IPS-18a (cell line): ENCODE results near the gene FCMR.

ENCODE experiments used
- H3K27ac ChIP-seq: one replicate; pipeline ENCODE4 v1.5.1; 2013; ENCODE audit warnings: low read length
- H3K27me3 ChIP-seq: one replicate; pipeline ENCODE4 v1.6.1; 2013; ENCODE audit warnings: mild to moderate bottlenecking, low read length; ENCODE audit not compliant: control insufficient read depth, insufficient read depth
- H3K36me3 ChIP-seq: one replicate; pipeline ENCODE4 v1.6.1; 2013; ENCODE audit warnings: low read depth, low read length; ENCODE audit not compliant: control insufficient read depth
- H3K4me1 ChIP-seq: one replicate; pipeline ENCODE4 v1.6.1; 2013; ENCODE audit warnings: low read depth, low read length; ENCODE audit not compliant: control insufficient read depth
- H3K4me3 ChIP-seq: one replicate; pipeline ENCODE4 v1.5.1; 2013; ENCODE audit warnings: low read length
- H3K9ac ChIP-seq: one replicate; pipeline ENCODE4 v1.6.1; 2013; ENCODE audit warnings: mild to moderate bottlenecking, low read length, moderate library complexity
- H3K9me3 ChIP-seq: one replicate; pipeline ENCODE4 v1.6.1; 2013; ENCODE audit warnings: low read depth, low read length; ENCODE audit not compliant: control insufficient read depth

Gene FCMR

GRCh38 chr1:206946261-206946660, 24.5 kb upstream of the FCMR start, which contains the start of gene PIGR:
Gene PIGR, minus strand, starts transcription at chr1:206946466. Its CDS starts 5,935 bp downstream, at chr1:206940531.
- no peaks in the 10 kb centered on the region for H3K4me1 ChIP-seq
- no peak within 1 kb of the TSS for H3K27ac ChIP-seq
- H3K4me3 ChIP-seq = no peak within 1 kb of the TSS
- no peaks in the 10 kb centered on the region for H3K27me3 ChIP-seq
- H3K9me3 ChIP-seq = no peaks in the 10 kb centered on the region
- no peak within 1 kb of the TSS for H3K9ac ChIP-seq
- H3K36me3 ChIP-seq = no peaks in the 10 kb centered on the region

GRCh38 chr1:206945779-206946178, 24.0 kb upstream of the FCMR start:
- Histone ChIP-seq H3K4me3 (no peak overlapping the region), H3K9me3 (no peaks in the 10 kb centered on the region), H3K36me3 (no peaks in the 10 kb centered on the region)

GRCh38 chr1:206944703-206945102, 23.0 kb upstream of the FCMR start:
- Histone ChIP-seq H3K27ac (no peak overlapping the region), H3K9ac (no peak overlapping the region), H3K9me3 (no peaks in the 10 kb centered on the region), H3K36me3 (no peaks in the 10 kb centered on the region), H3K4me3 (no peak overlapping the region), H3K27me3 (no peaks in the 10 kb centered on the region), H3K4me1 (no peaks in the 10 kb centered on the region)

More at GRCh38 chr1:206945779-206946178, 24.0 kb upstream of the FCMR start:
- Histone ChIP-seq H3K27ac (no peak overlapping the region), H3K9ac (no peak overlapping the region), H3K4me1 (no peaks in the 10 kb centered on the region), H3K27me3 (no peaks in the 10 kb centered on the region)

- no peak overlapping the region for H3K4me3 ChIP-seq
- no peaks in the 10 kb centered on the region for H3K36me3 ChIP-seq
- no peak overlapping the region for H3K9ac ChIP-seq
Observed at GRCh38 chr1:206941766-206942418, 20.2 kb upstream of the FCMR start.

GRCh38 chr1:206940588-206940936, 18.8 kb upstream of the FCMR start:
- no peaks in the 10 kb centered on the region for H3K36me3 ChIP-seq
- no peak overlapping the region for H3K9ac ChIP-seq
- no peaks in the 10 kb centered on the region for H3K4me1 ChIP-seq
- no peak overlapping the region for H3K4me3 ChIP-seq
- no peaks in the 10 kb centered on the region for H3K27me3 ChIP-seq
- H3K27ac ChIP-seq = no peak overlapping the region
- H3K9me3 ChIP-seq = no peaks in the 10 kb centered on the region

More at GRCh38 chr1:206941766-206942418, 20.2 kb upstream of the FCMR start:
- no peaks in the 10 kb centered on the region for H3K9me3 ChIP-seq
- no peaks in the 10 kb centered on the region for H3K27me3 ChIP-seq
- H3K27ac ChIP-seq = no peak overlapping the region
- no peaks in the 10 kb centered on the region for H3K4me1 ChIP-seq

- Histone ChIP-seq H3K9ac (no peak overlapping the region), H3K36me3 (no peaks in the 10 kb centered on the region), H3K4me3 (no peak overlapping the region), H3K27me3 (no peaks in the 10 kb centered on the region), H3K4me1 (no peaks in the 10 kb centered on the region), H3K27ac (no peak overlapping the region), H3K9me3 (no peaks in the 10 kb centered on the region)
Observed at GRCh38 chr1:206939841-206940587, 18.3 kb upstream of the FCMR start.

- Histone ChIP-seq H3K9me3 (no peaks in the 10 kb centered on the region), H3K27me3 (no peaks in the 10 kb centered on the region), H3K9ac (no peak overlapping the region), H3K27ac (no peak overlapping the region), H3K4me3 (no peak overlapping the region), H3K4me1 (no peaks in the 10 kb centered on the region), H3K36me3 (no peaks in the 10 kb centered on the region)
Observed at GRCh38 chr1:206939131-206939530, 17.4 kb upstream of the FCMR start.

GRCh38 chr1:206937425-206937824, 15.7 kb upstream of the FCMR start:
- Histone ChIP-seq H3K27me3 (no peaks in the 10 kb centered on the region), H3K4me1 (no peaks in the 10 kb centered on the region), H3K9ac (no peak overlapping the region), H3K27ac (no peak overlapping the region), H3K36me3 (no peaks in the 10 kb centered on the region), H3K4me3 (no peak overlapping the region), H3K9me3 (no peaks in the 10 kb centered on the region)

- no peak overlapping the region for H3K4me3 ChIP-seq
- no peaks in the 10 kb centered on the region for H3K9me3 ChIP-seq
- no peak overlapping the region for H3K27ac ChIP-seq
- H3K36me3 ChIP-seq = no peaks in the 10 kb centered on the region
- H3K27me3 ChIP-seq = no peaks in the 10 kb centered on the region
- no peak overlapping the region for H3K9ac ChIP-seq
- no peaks in the 10 kb centered on the region for H3K4me1 ChIP-seq
Observed at GRCh38 chr1:206935491-206936067, 13.8 kb upstream of the FCMR start.

- no peaks in the 10 kb centered on the region for H3K4me1 ChIP-seq
- no peak overlapping the region for H3K27ac ChIP-seq
- no peaks in the 10 kb centered on the region for H3K27me3 ChIP-seq
- H3K9me3 ChIP-seq = no peaks in the 10 kb centered on the region
- H3K4me3 ChIP-seq = no peak overlapping the region
- H3K9ac ChIP-seq = no peak overlapping the region
- H3K36me3 ChIP-seq = no peaks in the 10 kb centered on the region
Observed at GRCh38 chr1:206933333-206933945, 11.7 kb upstream of the FCMR start.

GRCh38 chr1:206932177-206932576, 10.4 kb upstream of the FCMR start:
- H3K4me1 ChIP-seq = no peaks in the 10 kb centered on the region
- H3K9me3 ChIP-seq = no peaks in the 10 kb centered on the region
- H3K27me3 ChIP-seq = no peaks in the 10 kb centered on the region
- H3K9ac ChIP-seq = no peak overlapping the region
- H3K36me3 ChIP-seq = no peaks in the 10 kb centered on the region
- no peak overlapping the region for H3K4me3 ChIP-seq
- H3K27ac ChIP-seq = no peak overlapping the region
